Measurements from ENCODE around the gene ATP5PB. TPM values are rescaled to one million over a fixed set of nuclear protein-coding genes. Genes with fewer than 3 reads are reported as not detected.

ATP5PB gene, protein sequence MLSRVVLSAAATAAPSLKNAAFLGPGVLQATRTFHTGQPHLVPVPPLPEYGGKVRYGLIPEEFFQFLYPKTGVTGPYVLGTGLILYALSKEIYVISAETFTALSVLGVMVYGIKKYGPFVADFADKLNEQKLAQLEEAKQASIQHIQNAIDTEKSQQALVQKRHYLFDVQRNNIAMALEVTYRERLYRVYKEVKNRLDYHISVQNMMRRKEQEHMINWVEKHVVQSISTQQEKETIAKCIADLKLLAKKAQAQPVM
- total RNA-seq, result 198 and 281 TPM in 2 replicates

DNA sequence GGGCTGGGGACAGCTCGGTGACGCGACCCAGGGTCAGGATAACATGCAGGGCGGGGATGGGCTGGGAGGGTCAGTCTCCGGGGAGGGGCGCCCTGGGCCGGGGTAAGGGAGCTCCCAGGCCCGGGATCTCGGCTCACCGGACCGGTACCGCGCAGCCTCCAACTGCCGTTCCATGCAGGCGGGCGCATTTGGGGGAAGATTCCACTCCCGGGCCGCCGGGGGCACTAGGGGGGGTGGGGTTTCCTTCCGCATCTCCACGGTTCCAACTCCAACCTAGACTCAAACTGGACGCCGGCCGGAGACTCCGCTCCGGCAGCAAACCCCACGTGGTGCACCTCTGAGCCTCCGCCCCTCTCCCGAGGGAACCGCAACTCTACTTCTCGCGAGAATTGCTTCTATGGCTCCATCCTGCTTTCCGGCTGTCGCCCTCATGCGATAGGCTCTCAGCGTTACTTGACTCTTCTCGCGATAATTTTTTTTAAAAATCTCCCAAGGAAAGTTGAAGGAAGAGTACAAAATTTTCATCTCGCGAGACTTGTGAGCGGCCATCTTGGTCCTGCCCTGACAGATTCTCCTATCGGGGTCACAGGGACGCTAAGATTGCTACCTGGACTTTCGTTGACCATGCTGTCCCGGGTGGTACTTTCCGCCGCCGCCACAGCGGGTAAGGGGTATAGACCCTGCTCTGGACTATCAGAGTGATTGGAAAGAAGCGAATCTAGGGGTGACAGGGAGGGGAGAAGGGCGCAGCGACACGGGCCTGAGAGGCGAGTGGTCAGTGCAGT is at the start of gene ATP5PB, which contains the start of gene WDR77:
ATP5PB (plus strand) TSS at position 547 of the 785 bp plus-strand sequence; CDS start at position 625, 78 bp downstream.
WDR77 (minus strand) TSS at position 339 of the 785 bp plus-strand sequence; CDS start at position 252, 87 bp downstream.

DNA sequence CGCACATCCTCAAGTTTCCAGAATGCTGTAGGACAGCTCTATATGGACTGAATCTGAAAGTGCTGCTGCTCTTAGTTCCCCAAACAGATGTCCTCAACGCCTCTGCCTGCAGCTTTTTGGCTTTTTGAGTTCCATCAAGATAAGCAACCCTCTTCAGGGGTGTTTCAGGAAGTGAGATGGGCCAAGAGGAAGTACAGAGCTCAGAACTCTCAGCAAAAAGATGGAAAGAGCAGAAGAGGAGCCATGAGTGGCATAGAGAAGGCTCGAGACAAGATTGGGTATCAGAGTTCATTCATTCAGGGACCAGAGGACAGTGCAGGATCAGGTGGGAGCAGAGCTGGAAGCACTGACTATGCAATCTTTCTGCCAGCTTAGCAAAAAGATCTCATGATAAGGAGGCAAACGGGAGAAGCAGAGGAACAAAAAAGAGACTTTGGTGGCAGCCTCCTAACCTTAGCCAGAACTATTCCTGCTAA is 54.4 kb downstream of the ATP5PB start, which contains the start of the genes ADORA3 and TMIGD3:
ADORA3 (minus strand) TSS at position 49 of the 476 bp plus-strand sequence. CDS start 279 bp downstream, outside the sequence.
TMIGD3 (minus strand) TSS at position 49 of the 476 bp plus-strand sequence. CDS start 279 bp downstream, outside the sequence.

Other genes starting within 250 kb of the ATP5PB start
- gene DENND2D, start 248.8 kb upstream of the ATP5PB start, total RNA-seq, result 24.6 and 25.6 TPM in 2 replicates
- under 0.01 and 1.1 TPM in 2 replicates for gene CHI3L2, start 221.8 kb upstream of the ATP5PB start, total RNA-seq
- gene CHIA, start 158.6 kb upstream of the ATP5PB start, total RNA-seq, result not detected in 2 replicates
- gene OVGP1, start 21.7 kb upstream of the ATP5PB start, total RNA-seq, result 0.68 and 1.00 TPM in 2 replicates
- gene WDR77, start 208 bp upstream of the ATP5PB start, total RNA-seq, result 34.9 and 48.3 TPM in 2 replicates
- gene C1orf162, start 24.5 kb downstream of the ATP5PB start, total RNA-seq, result under 0.01 and 0.43 TPM in 2 replicates
- not detected in 2 replicates for gene ADORA3, start 54.2 kb downstream of the ATP5PB start, total RNA-seq
- gene TMIGD3, start 54.2 kb downstream of the ATP5PB start, total RNA-seq, result not detected in 2 replicates
- gene RAP1A, start 170.3 kb downstream of the ATP5PB start, total RNA-seq, result 15.7 and 34.7 TPM in 2 replicates